Panc1 (cell line): ENCODE data around the gene RIMBP2.

Source experiments
- POLR2AphosphoS5 ChIP-seq: IDR thresholded peaks from 2 replicates; pipeline ENCODE4 v1.6.1; 2012; ENCODE audit warnings: mild to moderate bottlenecking, low read depth, low read length, moderate library complexity
- SIN3A ChIP-seq: IDR thresholded peaks from 2 replicates; pipeline ENCODE4 v1.6.1; 2012; ENCODE audit warnings: low read depth, mild to moderate bottlenecking, low read length, moderate library complexity, borderline replicate concordance; ENCODE audit not compliant: insufficient read depth
- TCF7L2 ChIP-seq: IDR thresholded peaks from 2 replicates; pipeline ENCODE4 v1.6.1; 2011; ENCODE audit warnings: mild to moderate bottlenecking, low read depth, low read length, inconsistent platforms
- TF ChIP-seq, protein P1 (sequence below): fragments of 450-650 bp; IDR thresholded peaks from 2 replicates; pipeline ENCODE4 v1.5.1; 2017; ENCODE audit warnings: mild to moderate bottlenecking
- TF ChIP-seq, protein P2 (sequence below), 2 experiments: IDR thresholded peaks; 2 replicates each; pipeline ENCODE4 v1.6.1; 2011 to 2012; ENCODE audit warnings: low read depth in 2 of 2, control low read depth in 1 of 2, low read length in 1 of 2, mild to moderate bottlenecking in 1 of 2, moderate library complexity in 1 of 2; ENCODE audit not compliant: insufficient read depth in 1 of 2

DNA sequence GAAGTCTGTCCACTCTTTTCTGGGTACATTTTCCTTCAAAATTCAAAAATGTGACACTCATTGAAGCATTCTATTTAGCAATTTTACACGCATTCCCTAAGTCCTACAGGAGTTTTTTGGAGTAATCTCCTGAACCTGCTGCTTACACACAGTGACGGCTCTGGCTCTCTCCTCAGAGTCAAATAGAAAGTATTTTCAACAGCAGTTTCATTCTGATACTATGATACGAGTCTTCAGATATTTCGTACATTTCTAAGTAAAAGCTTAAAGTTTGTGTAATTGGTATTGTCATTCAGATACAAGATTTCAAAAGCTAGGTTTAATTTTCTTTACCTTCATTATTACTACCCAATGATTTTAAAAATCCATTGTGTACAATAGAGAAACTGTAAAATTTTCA, 342.0 kb downstream of the RIMBP2 start:
- TF ChIP-seq, protein P1, sequence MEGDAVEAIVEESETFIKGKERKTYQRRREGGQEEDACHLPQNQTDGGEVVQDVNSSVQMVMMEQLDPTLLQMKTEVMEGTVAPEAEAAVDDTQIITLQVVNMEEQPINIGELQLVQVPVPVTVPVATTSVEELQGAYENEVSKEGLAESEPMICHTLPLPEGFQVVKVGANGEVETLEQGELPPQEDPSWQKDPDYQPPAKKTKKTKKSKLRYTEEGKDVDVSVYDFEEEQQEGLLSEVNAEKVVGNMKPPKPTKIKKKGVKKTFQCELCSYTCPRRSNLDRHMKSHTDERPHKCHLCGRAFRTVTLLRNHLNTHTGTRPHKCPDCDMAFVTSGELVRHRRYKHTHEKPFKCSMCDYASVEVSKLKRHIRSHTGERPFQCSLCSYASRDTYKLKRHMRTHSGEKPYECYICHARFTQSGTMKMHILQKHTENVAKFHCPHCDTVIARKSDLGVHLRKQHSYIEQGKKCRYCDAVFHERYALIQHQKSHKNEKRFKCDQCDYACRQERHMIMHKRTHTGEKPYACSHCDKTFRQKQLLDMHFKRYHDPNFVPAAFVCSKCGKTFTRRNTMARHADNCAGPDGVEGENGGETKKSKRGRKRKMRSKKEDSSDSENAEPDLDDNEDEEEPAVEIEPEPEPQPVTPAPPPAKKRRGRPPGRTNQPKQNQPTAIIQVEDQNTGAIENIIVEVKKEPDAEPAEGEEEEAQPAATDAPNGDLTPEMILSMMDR = no peak
- TF ChIP-seq SIN3A = no peak
- TF ChIP-seq, protein P2, sequence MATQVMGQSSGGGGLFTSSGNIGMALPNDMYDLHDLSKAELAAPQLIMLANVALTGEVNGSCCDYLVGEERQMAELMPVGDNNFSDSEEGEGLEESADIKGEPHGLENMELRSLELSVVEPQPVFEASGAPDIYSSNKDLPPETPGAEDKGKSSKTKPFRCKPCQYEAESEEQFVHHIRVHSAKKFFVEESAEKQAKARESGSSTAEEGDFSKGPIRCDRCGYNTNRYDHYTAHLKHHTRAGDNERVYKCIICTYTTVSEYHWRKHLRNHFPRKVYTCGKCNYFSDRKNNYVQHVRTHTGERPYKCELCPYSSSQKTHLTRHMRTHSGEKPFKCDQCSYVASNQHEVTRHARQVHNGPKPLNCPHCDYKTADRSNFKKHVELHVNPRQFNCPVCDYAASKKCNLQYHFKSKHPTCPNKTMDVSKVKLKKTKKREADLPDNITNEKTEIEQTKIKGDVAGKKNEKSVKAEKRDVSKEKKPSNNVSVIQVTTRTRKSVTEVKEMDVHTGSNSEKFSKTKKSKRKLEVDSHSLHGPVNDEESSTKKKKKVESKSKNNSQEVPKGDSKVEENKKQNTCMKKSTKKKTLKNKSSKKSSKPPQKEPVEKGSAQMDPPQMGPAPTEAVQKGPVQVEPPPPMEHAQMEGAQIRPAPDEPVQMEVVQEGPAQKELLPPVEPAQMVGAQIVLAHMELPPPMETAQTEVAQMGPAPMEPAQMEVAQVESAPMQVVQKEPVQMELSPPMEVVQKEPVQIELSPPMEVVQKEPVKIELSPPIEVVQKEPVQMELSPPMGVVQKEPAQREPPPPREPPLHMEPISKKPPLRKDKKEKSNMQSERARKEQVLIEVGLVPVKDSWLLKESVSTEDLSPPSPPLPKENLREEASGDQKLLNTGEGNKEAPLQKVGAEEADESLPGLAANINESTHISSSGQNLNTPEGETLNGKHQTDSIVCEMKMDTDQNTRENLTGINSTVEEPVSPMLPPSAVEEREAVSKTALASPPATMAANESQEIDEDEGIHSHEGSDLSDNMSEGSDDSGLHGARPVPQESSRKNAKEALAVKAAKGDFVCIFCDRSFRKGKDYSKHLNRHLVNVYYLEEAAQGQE (IDR thresholded peaks at IDR 0.05; ENCODE audit: insufficient read depth in 1 of 2, low read depth in 2 of 2, low read length in 1 of 2) = no peak
- TF ChIP-seq POLR2AphosphoS5 = no peak
- no peak for TF ChIP-seq TCF7L2
